Hepatocyte (in vitro differentiated cells): ENCODE data around the gene ABHD2. TPM values are rescaled to one million over a fixed set of nuclear protein-coding genes. Genes with fewer than 3 reads are reported as not detected.

Source experiments
- DNase-seq: peaks from one replicate; pipeline ENCODE4 v3.0.0-alpha.2; 2016; ENCODE audit warnings: low spot score
- H2AFZ ChIP-seq: fragments of 200-600 bp; sonication (generic); 2 replicates; pipeline ENCODE4 v1.6.0; 2016; ENCODE audit warnings: antibody characterized with exemption, mild to moderate bottlenecking
- H3K27ac ChIP-seq: fragments of 200-600 bp; sonication (generic); 2 replicates; pipeline ENCODE4 v1.5.1; 2016; ENCODE audit warnings: mild to moderate bottlenecking
- H3K27me3 ChIP-seq: fragments of 200-600 bp; sonication (generic); 2 replicates; pipeline ENCODE4 v1.6.1; 2016
- H3K36me3 ChIP-seq: fragments of 200-600 bp; sonication (generic); replicated peaks from 2 replicates; pipeline ENCODE4 v1.5.1; 2016; ENCODE audit warnings: low read depth; ENCODE audit not compliant: insufficient read depth
- H3K4me1 ChIP-seq: fragments of 200-600 bp; sonication (generic); 2 replicates; pipeline ENCODE4 v1.5.1; 2016; ENCODE audit warnings: mild to moderate bottlenecking, moderate library complexity; ENCODE audit not compliant: insufficient read depth
- H3K4me2 ChIP-seq: fragments of 200-600 bp; sonication (generic); 2 replicates; pipeline ENCODE4 v1.6.0; 2016
- H3K4me3 ChIP-seq: fragments of 200-600 bp; sonication (generic); 2 replicates; pipeline ENCODE4 v1.5.1; 2016; ENCODE audit warnings: mild to moderate bottlenecking
- H3K79me2 ChIP-seq: fragments of 200-600 bp; sonication (generic); 2 replicates; pipeline ENCODE4 v1.6.0; 2017; ENCODE audit warnings: mild to moderate bottlenecking
- H3K9me2 ChIP-seq: fragments of 200-600 bp; sonication (generic); replicated peaks from 2 replicates; pipeline ENCODE4 v1.6.0; 2017; ENCODE audit warnings: mild to moderate bottlenecking; ENCODE audit not compliant: insufficient read depth
- H3K9me3 ChIP-seq: fragments of 200-600 bp; sonication (generic); 2 replicates; pipeline ENCODE4 v1.5.1; 2016; ENCODE audit warnings: low read depth, mild to moderate bottlenecking
- H4K20me1 ChIP-seq: fragments of 200-600 bp; sonication (generic); 2 replicates; pipeline ENCODE4 v1.6.0; 2016; ENCODE audit warnings: mild to moderate bottlenecking; ENCODE audit not compliant: insufficient read depth, poor library complexity, severe bottlenecking
- EZH2 ChIP-seq: fragments of 200-600 bp; sonication (generic); IDR thresholded peaks from 2 replicates; pipeline ENCODE4 v1.6.1; 2016; ENCODE audit warnings: antibody characterized with exemption, mild to moderate bottlenecking, borderline replicate concordance
- EZH2phosphoT487 ChIP-seq: fragments of 200-600 bp; sonication (generic); IDR thresholded peaks from one replicate; pipeline ENCODE4 v1.6.1; 2018; ENCODE audit warnings: antibody characterized with exemption, mild to moderate bottlenecking, low read depth, moderate library complexity; ENCODE audit not compliant: unreplicated experiment, severe bottlenecking
- WGBS: methylation state at CpG from one replicate; pipeline ENCODE4 v1.1.6; 2016; ENCODE audit warnings: low lambda C conversion rate; ENCODE audit errors: missing lambda C conversion rate; 5-methylcytosine and 5-hydroxymethylcytosine counted together
- polyA plus RNA-seq: library from polyadenylated mRNA; unstranded; fragments of >200 nt; fragmentation: Nextera tagmentation; extraction: Ambion mirVana; gene quantifications from 2 replicates; pipeline ENCODE4 v1.2.1, GENCODE V29; 2016
- total RNA-seq: library from RNA; depleted of rRNA; stranded (reverse); fragments of >200 nt; gene quantifications from 2 replicates; pipeline ENCODE4 v1.2.3, GENCODE V29; 2014
- TF ChIP-seq, protein P1 (sequence below): fragments of 200-600 bp; sonication (generic); IDR thresholded peaks from 2 replicates; pipeline ENCODE4 v1.5.1; 2016; ENCODE audit warnings: antibody characterized with exemption, mild to moderate bottlenecking; ENCODE audit not compliant: poor library complexity

ABHD2 gene
- total and polyA plus RNA-seq, 2 experiments from 2014 or later = 11.7 to 59.7 TPM

GRCh38 chr15:89066280-89066679 is 22.0 kb upstream of the ABHD2 start:
- Histone ChIP-seq H3K4me2 (no peak overlapping the region), H3K4me3 (no peak overlapping the region), H4K20me1 (no peaks in the 10 kb centered on the region), H3K27me3 (no peaks in the 10 kb centered on the region), H3K36me3 (no peaks in the 10 kb centered on the region), H2AFZ (no peak overlapping the region), H3K4me1 (no peaks in the 10 kb centered on the region), H3K79me2 (no peaks in the 10 kb centered on the region), H3K27ac (no peak overlapping the region), H3K9me2 (no peaks in the 10 kb centered on the region), H3K9me3 (peaks cover 11% of the 10 kb centered on the region)
- no peak for DNase-seq
- TF ChIP-seq EZH2phosphoT487 = no peak
- TF ChIP-seq, protein P1, sequence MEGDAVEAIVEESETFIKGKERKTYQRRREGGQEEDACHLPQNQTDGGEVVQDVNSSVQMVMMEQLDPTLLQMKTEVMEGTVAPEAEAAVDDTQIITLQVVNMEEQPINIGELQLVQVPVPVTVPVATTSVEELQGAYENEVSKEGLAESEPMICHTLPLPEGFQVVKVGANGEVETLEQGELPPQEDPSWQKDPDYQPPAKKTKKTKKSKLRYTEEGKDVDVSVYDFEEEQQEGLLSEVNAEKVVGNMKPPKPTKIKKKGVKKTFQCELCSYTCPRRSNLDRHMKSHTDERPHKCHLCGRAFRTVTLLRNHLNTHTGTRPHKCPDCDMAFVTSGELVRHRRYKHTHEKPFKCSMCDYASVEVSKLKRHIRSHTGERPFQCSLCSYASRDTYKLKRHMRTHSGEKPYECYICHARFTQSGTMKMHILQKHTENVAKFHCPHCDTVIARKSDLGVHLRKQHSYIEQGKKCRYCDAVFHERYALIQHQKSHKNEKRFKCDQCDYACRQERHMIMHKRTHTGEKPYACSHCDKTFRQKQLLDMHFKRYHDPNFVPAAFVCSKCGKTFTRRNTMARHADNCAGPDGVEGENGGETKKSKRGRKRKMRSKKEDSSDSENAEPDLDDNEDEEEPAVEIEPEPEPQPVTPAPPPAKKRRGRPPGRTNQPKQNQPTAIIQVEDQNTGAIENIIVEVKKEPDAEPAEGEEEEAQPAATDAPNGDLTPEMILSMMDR = no peak
- WGBS = 87% methylated on average over 1 of the region's 1 CpG

DNA sequence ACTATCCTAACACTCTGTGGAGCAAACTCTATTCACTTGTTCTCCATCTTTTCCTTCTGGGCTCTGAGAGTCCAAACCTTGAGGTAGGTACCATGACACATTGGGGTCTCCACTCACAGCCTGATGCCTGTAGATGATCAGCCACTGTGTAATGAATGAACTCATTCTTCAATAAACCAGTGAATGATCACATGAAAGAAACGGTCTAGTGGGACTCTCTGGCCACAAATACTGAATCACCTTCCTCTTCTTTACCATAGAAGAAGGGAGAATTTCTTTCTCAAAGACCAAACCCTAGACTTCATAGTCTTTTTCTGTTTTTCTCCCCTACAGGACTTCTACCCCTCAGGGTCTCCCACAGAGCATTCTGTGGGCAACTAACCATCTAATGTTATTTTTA is 20.5 kb upstream of the ABHD2 start:
- Histone ChIP-seq H3K9me3 (peaks cover 11% of the 10 kb centered on the region), H3K4me3 (no peak overlapping the region), H3K79me2 (no peaks in the 10 kb centered on the region), H3K27ac (no peak overlapping the region), H4K20me1 (no peaks in the 10 kb centered on the region), H3K4me1 (no peaks in the 10 kb centered on the region), H2AFZ (no peak overlapping the region), H3K9me2 (no peaks in the 10 kb centered on the region), H3K27me3 (no peaks in the 10 kb centered on the region), H3K36me3 (no peaks in the 10 kb centered on the region), H3K4me2 (no peak overlapping the region)
- no peak for DNase-seq
- WGBS = 85% methylated on average over 1 of the region's 1 CpG
- TF ChIP-seq, protein P1 = no peak
- TF ChIP-seq EZH2 (no peak), EZH2phosphoT487 (no peak)

DNA sequence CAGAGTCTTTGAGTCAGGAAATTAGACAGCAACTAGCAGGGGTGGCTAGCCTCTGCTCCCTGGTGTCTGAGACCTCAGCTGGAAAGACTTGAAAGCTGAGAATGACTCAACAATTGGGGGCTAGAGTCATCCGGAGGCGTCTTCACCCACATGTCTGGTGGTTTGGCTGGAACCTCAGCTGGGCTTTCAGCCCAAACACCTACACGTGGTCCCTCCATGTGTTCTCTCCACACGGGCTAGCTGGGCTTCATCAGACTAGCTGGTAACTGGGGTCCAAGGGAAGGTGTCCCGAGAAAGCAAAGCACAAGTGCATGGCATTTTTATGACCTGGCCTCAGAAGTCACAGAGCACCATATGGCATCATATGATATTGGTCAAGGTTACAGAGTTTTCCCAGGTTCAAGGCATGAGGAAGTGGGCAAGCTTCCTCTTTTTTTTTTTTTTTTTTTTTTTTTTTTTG is 19.9 kb upstream of the ABHD2 start:
- Histone ChIP-seq H3K4me3 (no peak overlapping the region), H3K36me3 (no peaks in the 10 kb centered on the region), H3K79me2 (no peaks in the 10 kb centered on the region), H3K9me2 (no peaks in the 10 kb centered on the region), H3K9me3 (peaks cover 11% of the 10 kb centered on the region), H3K4me1 (no peaks in the 10 kb centered on the region), H3K27ac (no peak overlapping the region), H3K27me3 (no peaks in the 10 kb centered on the region), H2AFZ (no peak overlapping the region), H4K20me1 (no peaks in the 10 kb centered on the region), H3K4me2 (no peak overlapping the region)
- no peak for DNase-seq
- WGBS = 91% methylated on average over 5 of the region's 5 CpGs
- TF ChIP-seq, protein P1 = no peak
- TF ChIP-seq EZH2phosphoT487 = no peak
